ENCODE data around the gene CHST15. TPM values are rescaled to one million over a fixed set of nuclear protein-coding genes. Genes with fewer than 3 reads are reported as not detected.

The CHST15 gene
- polyA plus RNA-seq, 1 experiment = 3.2 TPM

GRCh38 chr10:124020981-124021815 lies 72.2 kb downstream of the CHST15 start:
- H3K4me3 ChIP-seq (ENCODE audit: low read depth, low read length) = no peak overlapping the region
- no peaks in the 10 kb centered on the region for H3K9me3 ChIP-seq (ENCODE audit: control insufficient read depth, insufficient read depth, low read length)
- POLR2A ChIA-PET = no interaction called here
- CTCF ChIA-PET = interaction anchor here (2.5 kb wide), 1 partner anchor 368 kb away, joined by 6 read pairs; no protein-coding TSS in a partner anchor
- TF ChIP-seq CTCF (IDR thresholded peaks at IDR 0.05; ENCODE audit: low read depth, low read length) = no peak
- H3K27me3 ChIP-seq (ENCODE audit: control insufficient read depth, insufficient read depth, low read length) = no peaks in the 10 kb centered on the region
- H3K27ac ChIP-seq (ENCODE audit: low read depth, low read length) = no peak overlapping the region
- DNase-seq (ENCODE audit: low read depth, low spot score) = no peak

DNA sequence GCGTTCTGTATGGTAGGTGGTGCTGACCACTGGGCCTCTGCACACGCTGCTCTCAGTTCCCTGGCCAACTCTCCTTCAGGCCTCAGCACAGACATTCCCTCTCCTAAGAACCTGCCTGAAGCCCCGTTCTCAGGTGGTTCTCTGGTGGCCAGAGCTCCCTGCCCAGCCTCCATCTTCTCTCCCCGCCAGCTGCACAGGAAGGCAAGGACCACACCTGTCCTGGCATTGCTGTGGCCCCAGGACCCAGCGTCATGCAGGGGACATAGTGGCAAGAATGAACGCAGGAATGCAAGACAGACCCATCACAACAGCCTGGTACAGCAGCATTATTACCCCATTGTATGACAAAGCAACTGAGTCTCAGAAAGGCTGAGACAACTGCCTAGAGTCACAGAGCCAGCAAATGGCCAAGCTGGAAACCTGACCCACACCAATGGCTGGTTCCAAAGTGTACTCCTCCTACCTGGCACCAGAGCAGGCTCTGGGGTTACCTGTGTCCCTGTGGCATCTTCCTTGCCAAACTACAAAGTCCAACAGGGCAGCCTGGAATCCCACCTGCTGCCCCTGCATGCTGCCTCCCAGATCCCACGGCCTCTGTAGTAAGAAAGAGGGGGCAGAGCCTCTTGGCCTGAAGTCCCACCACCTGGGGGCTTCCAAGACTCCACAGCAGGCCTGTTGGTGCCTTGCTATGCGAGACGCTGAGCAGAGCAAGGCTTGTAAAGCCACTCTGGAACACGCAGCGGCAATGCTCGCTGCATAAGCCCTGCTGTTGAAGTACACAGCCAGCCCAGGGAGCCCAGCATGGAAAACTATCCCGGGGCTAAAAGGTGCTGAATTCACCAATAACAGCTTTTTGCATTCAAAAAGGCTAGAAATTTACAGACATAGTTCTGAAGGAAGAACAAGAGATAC lies 73.3 kb downstream of the CHST15 start:
- Histone ChIP-seq H3K27ac (ENCODE audit: low read depth, low read length) (no peak overlapping the region), H3K27me3 (ENCODE audit: control insufficient read depth, insufficient read depth, low read length) (no peaks in the 10 kb centered on the region), H3K4me3 (ENCODE audit: low read depth, low read length) (no peak overlapping the region), H3K9me3 (ENCODE audit: control insufficient read depth, insufficient read depth, low read length) (no peaks in the 10 kb centered on the region; the same call in 1 of the 2 replicates)
- no peak for TF ChIP-seq CTCF (IDR thresholded peaks at IDR 0.05; ENCODE audit: low read depth, low read length)
- CTCF ChIA-PET = interaction anchor here (2.5 kb wide), 1 partner anchor 369 kb away, joined by 6 read pairs; no protein-coding TSS in a partner anchor
- POLR2A ChIA-PET = no interaction called here
- DNase-seq (ENCODE audit: low read depth, low spot score) = no peak

DNA sequence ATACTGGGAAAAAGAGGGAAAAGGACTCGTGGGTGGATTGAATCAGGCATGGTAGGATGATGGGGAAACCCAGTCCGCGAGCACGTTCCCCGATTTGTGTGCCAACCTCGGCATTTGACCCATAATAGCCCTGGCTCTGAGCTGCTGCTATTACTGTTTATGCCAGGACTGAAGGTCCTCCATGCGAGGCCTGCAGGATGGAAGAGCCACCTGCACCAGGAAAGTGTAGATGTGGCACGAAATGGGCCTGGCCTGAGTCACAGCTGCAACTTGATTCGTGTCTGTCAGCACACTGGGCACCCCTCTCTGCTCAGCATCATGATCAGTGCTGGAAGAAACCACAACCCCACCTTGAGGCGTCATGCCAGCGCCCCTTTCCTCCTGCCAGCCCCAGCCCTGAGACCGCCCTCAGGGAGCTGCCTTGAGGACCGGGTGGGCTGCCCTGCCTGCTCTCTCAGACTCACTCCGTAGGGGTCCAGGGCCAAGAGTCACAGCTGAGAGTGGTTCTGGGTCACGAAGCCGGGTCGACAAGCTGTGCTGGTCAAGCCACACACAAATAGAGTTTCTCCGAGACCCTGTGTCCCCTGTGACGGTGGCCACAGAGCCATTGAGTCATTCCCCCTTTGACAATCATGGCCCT lies 74.4 kb downstream of the CHST15 start:
- ChIA-PET POLR2A (no interaction called here), CTCF (no interaction called here)
- H3K27ac ChIP-seq (ENCODE audit: low read depth, low read length) = no peak overlapping the region
- H3K4me3 ChIP-seq (ENCODE audit: low read depth, low read length) = no peak overlapping the region
- DNase-seq (ENCODE audit: low read depth, low spot score) = no peak
- H3K27me3 ChIP-seq (ENCODE audit: control insufficient read depth, insufficient read depth, low read length) = no peaks in the 10 kb centered on the region
- H3K9me3 ChIP-seq (ENCODE audit: control insufficient read depth, insufficient read depth, low read length) = peaks cover 4% of the 10 kb centered on the region
- TF ChIP-seq CTCF (IDR thresholded peaks at IDR 0.05; ENCODE audit: low read depth, low read length) = no peak

GRCh38 chr10:124017729-124018128 lies 75.7 kb downstream of the CHST15 start:
- Histone ChIP-seq H3K4me3 (ENCODE audit: low read depth, low read length) (no peak overlapping the region), H3K9me3 (ENCODE audit: control insufficient read depth, insufficient read depth, low read length) (peaks cover 17% of the 10 kb centered on the region), H3K27me3 (ENCODE audit: control insufficient read depth, insufficient read depth, low read length) (no peaks in the 10 kb centered on the region), H3K27ac (ENCODE audit: low read depth, low read length) (no peak overlapping the region)
- no peak for DNase-seq (ENCODE audit: low read depth, low spot score)
- CTCF ChIA-PET = no interaction called here
- no peak for TF ChIP-seq CTCF (IDR thresholded peaks at IDR 0.05; ENCODE audit: low read depth, low read length)
- POLR2A ChIA-PET = no interaction called here
